D721Med (cell line): ENCODE data around the gene INPP4A.

ENCODE experiments used
- DNase-seq: peaks from one replicate; pipeline ENCODE4 v3.0.0; 2011; ENCODE audit warnings: low spot score; ENCODE audit not compliant: insufficient read length
- FAIRE-seq: peaks from 2 replicates; lab custom pipeline; 2011; peaks lifted over from hg19 to GRCh38; lab: Jason Lieb, UNC
- TF ChIP-seq, protein P1 (sequence below): IDR thresholded peaks from 2 replicates; pipeline ENCODE4 v1.5.1; 2012; ENCODE audit warnings: mild to moderate bottlenecking, control low read depth; ENCODE audit not compliant: insufficient read depth; ENCODE audit errors: missing control alignments

INPP4A gene

DNA sequence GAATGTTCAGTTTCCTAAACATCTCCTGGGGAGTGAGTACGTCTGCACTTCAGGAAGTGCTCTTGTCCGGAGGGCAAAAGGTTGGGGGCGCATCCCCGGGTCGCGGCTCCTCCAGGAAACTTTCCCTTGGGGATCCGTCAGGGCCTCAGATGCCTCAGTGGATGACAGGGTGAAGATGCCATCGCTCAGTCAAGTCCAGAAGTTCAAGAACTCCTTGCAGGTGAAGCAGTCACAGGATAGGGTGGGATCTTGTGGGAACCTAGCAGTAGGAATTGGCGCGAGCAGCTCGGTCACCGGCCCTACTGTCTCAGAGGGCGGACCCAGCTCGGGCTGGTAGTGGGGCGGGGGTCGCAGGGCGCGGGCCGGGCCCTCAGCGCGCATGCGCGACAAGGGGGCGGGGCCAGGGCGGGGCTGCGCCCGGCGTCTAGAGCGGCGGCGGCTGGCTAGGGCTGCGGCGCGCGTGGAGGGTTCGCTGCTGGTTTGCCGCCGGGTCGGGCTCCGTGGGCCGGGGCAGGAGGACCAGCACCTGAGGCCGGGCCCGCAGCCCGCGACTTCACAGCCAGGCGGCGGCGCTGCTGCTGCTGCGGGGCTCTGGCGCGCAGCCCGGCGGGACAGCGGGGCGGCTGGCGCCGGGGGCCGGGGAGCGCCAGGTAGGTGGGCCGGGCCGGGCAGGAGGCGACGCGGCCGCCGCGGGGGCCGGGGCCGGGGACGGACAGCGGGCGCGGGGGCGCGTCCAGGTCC, at the start of gene INPP4A:
Gene INPP4A (plus strand): TSS at position 423 of the 741 bp plus-strand sequence. CDS start 75,191 bp downstream, outside the sequence.
- FAIRE-seq (no peak), DNase-seq (peak; percentile 62)
- TF ChIP-seq, protein P1, sequence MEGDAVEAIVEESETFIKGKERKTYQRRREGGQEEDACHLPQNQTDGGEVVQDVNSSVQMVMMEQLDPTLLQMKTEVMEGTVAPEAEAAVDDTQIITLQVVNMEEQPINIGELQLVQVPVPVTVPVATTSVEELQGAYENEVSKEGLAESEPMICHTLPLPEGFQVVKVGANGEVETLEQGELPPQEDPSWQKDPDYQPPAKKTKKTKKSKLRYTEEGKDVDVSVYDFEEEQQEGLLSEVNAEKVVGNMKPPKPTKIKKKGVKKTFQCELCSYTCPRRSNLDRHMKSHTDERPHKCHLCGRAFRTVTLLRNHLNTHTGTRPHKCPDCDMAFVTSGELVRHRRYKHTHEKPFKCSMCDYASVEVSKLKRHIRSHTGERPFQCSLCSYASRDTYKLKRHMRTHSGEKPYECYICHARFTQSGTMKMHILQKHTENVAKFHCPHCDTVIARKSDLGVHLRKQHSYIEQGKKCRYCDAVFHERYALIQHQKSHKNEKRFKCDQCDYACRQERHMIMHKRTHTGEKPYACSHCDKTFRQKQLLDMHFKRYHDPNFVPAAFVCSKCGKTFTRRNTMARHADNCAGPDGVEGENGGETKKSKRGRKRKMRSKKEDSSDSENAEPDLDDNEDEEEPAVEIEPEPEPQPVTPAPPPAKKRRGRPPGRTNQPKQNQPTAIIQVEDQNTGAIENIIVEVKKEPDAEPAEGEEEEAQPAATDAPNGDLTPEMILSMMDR = no peak

DNA sequence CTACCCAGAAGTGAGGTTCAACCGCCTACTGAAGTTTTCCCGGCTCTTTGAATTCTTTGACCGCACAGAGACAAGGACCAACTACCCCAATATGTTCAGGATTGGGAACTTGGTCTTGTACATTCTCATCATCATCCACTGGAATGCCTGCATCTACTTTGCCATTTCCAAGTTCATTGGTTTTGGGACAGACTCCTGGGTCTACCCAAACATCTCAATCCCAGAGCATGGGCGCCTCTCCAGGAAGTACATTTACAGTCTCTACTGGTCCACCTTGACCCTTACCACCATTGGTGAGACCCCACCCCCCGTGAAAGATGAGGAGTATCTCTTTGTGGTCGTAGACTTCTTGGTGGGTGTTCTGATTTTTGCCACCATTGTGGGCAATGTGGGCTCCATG, 48.7 kb upstream of the INPP4A start:
- DNase-seq (no peak), FAIRE-seq (no peak)
- TF ChIP-seq, protein P1 = no peak

DNA sequence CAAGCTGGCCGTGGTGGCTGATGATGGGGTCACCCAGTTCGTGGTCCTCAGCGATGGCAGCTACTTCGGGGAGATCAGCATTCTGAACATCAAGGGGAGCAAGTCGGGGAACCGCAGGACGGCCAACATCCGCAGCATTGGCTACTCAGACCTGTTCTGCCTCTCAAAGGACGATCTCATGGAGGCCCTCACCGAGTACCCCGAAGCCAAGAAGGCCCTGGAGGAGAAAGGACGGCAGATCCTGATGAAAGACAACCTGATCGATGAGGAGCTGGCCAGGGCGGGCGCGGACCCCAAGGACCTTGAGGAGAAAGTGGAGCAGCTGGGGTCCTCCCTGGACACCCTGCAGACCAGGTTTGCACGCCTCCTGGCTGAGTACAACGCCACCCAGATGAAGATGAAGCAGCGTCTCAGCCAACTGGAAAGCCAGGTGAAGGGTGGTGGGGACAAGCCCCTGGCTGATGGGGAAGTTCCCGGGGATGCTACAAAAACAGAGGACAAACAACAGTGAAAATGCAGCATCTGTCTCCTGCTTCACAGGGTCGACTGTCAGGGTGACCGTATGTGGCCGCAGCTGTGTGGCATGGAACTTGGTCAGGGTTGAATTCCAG, 47.8 kb upstream of the INPP4A start:
- no peak for FAIRE-seq
- no peak for DNase-seq
- TF ChIP-seq, protein P1 = no peak

DNA sequence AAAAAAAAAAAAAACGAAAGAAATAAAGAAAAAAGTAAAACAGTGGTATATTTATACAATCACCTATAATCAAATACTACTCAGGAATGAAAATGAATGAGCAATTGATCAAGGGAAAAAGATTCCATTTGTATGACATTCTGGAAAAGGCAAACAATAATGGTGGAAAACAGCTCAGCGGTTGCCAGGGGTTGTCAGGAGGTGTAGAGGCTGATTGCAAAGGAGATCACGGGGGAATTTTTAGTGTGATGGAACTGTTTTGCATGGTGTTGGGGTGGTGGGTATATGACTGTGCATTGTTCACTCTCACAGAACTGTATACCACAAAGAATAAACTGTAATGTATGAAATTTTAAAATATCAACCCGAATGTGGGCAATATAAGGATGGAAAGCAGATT, 45.5 kb upstream of the INPP4A start:
- no peak for FAIRE-seq
- TF ChIP-seq, protein P1 = no peak

DNA sequence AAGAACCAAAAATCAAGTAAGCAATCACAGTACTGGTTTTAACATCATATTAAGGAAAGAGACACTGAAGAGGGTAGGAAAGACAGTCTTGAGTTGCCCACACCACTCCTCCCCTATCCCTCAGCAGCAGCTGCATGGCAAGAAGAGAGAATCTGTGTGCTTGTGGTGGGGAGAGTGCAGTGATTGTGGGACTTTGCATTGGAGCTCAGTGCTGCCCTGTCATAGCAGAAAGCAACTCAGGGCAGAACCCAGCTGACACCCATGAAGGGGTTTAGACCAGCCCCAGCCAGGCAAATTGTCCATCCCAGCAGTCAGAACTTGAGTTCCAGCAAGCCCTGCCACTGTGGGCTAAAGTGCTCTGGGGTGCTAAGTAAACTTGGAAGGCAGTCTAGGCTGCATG, 40.8 kb upstream of the INPP4A start:
- TF ChIP-seq, protein P1 = no peak
- DNase-seq = no peak
- FAIRE-seq = no peak

More for the DNA sequence above, 45.5 kb upstream of the INPP4A start:
- DNase-seq = no peak

DNA sequence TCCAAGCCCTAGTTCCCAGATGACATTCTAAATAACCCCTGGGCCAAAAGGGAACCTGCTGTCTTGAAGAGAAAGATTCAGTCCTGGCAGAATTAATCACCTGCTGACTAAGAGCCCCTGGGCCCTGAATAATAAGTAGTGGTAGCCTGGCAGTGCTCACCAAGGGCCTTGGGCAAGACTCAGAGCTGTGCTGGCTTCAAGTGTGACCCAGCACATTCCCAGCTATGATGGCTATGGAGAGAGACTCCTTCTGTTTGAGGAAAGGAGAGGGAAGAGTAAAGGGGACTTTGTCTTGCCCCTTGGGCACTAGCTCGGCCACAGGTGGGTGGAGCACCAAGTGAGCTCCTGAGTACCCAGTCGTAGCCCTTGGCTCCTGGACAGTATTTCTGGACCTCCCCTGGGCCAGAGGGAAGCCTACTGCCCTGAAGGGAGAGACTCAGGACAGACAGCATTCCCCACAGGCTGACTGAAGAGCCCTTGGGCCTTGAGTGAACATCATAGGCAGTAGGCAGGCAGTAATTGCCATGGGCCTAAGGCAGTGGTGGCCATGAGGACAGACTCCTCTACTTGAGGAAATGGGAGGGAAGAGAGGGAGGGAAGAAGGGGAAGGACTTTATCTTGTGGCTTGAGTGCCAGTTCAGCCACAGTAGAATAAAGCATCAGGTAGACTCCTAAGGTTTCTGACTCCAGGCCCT, 40.0 kb upstream of the INPP4A start:
- no peak for DNase-seq
- no peak for FAIRE-seq
- TF ChIP-seq, protein P1 = no peak
